K562 (cell line): ENCODE measurements around the gene PNKD. TPM values are rescaled to one million over a fixed set of nuclear protein-coding genes. Genes with fewer than 3 reads are reported as not detected.

Experiments used
- CBX5 ChIP-seq: IDR thresholded peaks from 2 replicates; pipeline ENCODE4 v1.6.1; 2014; ENCODE audit warnings: low read depth, borderline replicate concordance
- DMBX1 ChIP-seq: fragments of 250-450 bp; sonication (Bioruptor Pico); IDR thresholded peaks from 2 replicates; pipeline ENCODE4 v1.8.0; 2022; ENCODE audit warnings: inconsistent platforms, mild to moderate bottlenecking, moderate library complexity, borderline replicate concordance
- DNMT1 ChIP-seq: fragments of 450-650 bp; IDR thresholded peaks from 2 replicates; pipeline ENCODE4 v1.6.1; 2016; ENCODE audit warnings: antibody characterized with exemption, mild to moderate bottlenecking
- ELF2 ChIP-seq: fragments of 250-450 bp; sonication (Bioruptor Pico); IDR thresholded peaks from 2 replicates; pipeline ENCODE4 v1.5.0; 2021; ENCODE audit warnings: mild to moderate bottlenecking
- JUNB ChIP-seq: fragments of 450-650 bp; formaldehyde crosslinking; conservative IDR thresholded peaks from 2 replicates; pipeline ENCODE4 v1.4.0; 2020; ENCODE audit warnings: mild to moderate bottlenecking
- MIER1 ChIP-seq: fragments of 450-650 bp; IDR thresholded peaks from 2 replicates; pipeline ENCODE4 v1.6.1; 2016; ENCODE audit warnings: antibody characterized with exemption, mild to moderate bottlenecking, low read depth
- RBM22 ChIP-seq: fragments of 200-400 bp; formaldehyde crosslinking; IDR thresholded peaks from 2 replicates; pipeline ENCODE4 v1.6.1; 2018; ENCODE audit warnings: low read length, low read depth; ENCODE audit not compliant: poor library complexity, severe bottlenecking
- RCOR1 ChIP-seq, 2 experiments: IDR thresholded peaks; 2 replicates each; pipeline ENCODE4 v1.6.1; 2012; ENCODE audit warnings: low read depth in 2 of 2, low read length in 2 of 2, borderline replicate concordance in 1 of 2, improper control_type of control experiment in 1 of 2
- RFX5 ChIP-seq: IDR thresholded peaks from 2 replicates; pipeline ENCODE4 v1.6.1; 2011; ENCODE audit warnings: low read depth, mild to moderate bottlenecking, improper control_type of control experiment, low read length
- TEAD4 ChIP-seq, 2 experiments: sonication (generic) in 1 of 2; formaldehyde crosslinking in 1 of 2; IDR thresholded peaks; 2 replicates each; pipeline versions ENCODE4 v1.6.1 to v1.8.0; 2012 to 2022; ENCODE audit warnings: borderline replicate concordance in 1 of 2, inconsistent platforms in 1 of 2, low read length in 1 of 2, mild to moderate bottlenecking in 1 of 2, missing genetic modification reagents in 1 of 2
- ZFP30 ChIP-seq: fragments of 250-450 bp; sonication (Bioruptor Pico); IDR thresholded peaks from 2 replicates; pipeline ENCODE4 v1.8.0; 2022; ENCODE audit warnings: moderate library complexity, mild to moderate bottlenecking, inconsistent platforms, borderline replicate concordance
- ZNF217 ChIP-seq: sonication (generic); formaldehyde crosslinking; IDR thresholded peaks from 2 replicates; pipeline ENCODE4 v1.8.0; 2022; ENCODE audit warnings: mild to moderate bottlenecking, missing genetic modification reagents
- ZNF253 ChIP-seq: fragments of 250-450 bp; sonication (Bioruptor Pico); conservative IDR thresholded peaks from 2 replicates; pipeline ENCODE4 v1.6.1; 2021; ENCODE audit warnings: mild to moderate bottlenecking
- ZNF324 ChIP-seq: fragments of 250-450 bp; sonication (Bioruptor Pico); IDR thresholded peaks from 2 replicates; pipeline ENCODE4 v1.4.0; 2020; ENCODE audit warnings: mild to moderate bottlenecking
- ZNF75A ChIP-seq: fragments of 450-650 bp; formaldehyde crosslinking; IDR thresholded peaks from 2 replicates; pipeline ENCODE4 v1.4.0; 2020; ENCODE audit warnings: mild to moderate bottlenecking
- ZZZ3 ChIP-seq: fragments of 450-650 bp; IDR thresholded peaks from 2 replicates; pipeline ENCODE4 v1.6.1; 2016; ENCODE audit warnings: antibody characterized with exemption, mild to moderate bottlenecking, moderate library complexity
- polyA plus RNA-seq, 8 experiments: library from polyadenylated mRNA; depleted of rRNA in 4 of 8; stranded (reverse) in 5 of 8; unstranded in 3 of 8; fragments of >200 nt; fragmentation: Nextera tagmentation in 2 of 8; fragmentation: Illumina TruSeq in 1 of 8; extraction: Ambion mirVana in 2 of 8; extraction: Trizol in 1 of 8; gene quantifications; 2 replicates each; pipeline versions ENCODE4 v1.2.1 to v1.2.3, GENCODE V29; 2011 to 2014; ENCODE audit warnings: inconsistent platforms in 1 of 8, missing spikeins in 1 of 8
- total RNA-seq, 7 experiments: library from RNA; depleted of rRNA in 6 of 7; stranded (reverse); fragments of >200 nt in 6 of 7; fragmentation: Illumina TruSeq in 2 of 7; extraction: Trizol in 2 of 7; gene quantifications; 2 replicates each; pipeline versions ENCODE4 v1.2.1 to v1.2.3, GENCODE V29; 2011 to 2021; ENCODE audit warnings: low replicate concordance in 1 of 7
- TF ChIP-seq, protein P1 (sequence below): fragments of 450-650 bp; formaldehyde crosslinking; IDR thresholded peaks from 2 replicates; pipeline ENCODE4 v1.4.0; 2020; ENCODE audit warnings: mild to moderate bottlenecking, moderate library complexity
- TF ChIP-seq, protein P2 (sequence below): fragments of 250-450 bp; sonication (Bioruptor Pico); IDR thresholded peaks from 2 replicates; pipeline ENCODE4 v1.5.0; 2021
- TF ChIP-seq, protein P3 (sequence below): IDR thresholded peaks from 2 replicates; pipeline ENCODE4 v1.6.1; 2011; ENCODE audit not compliant: insufficient read length; ENCODE audit errors: extremely low read depth
- TF ChIP-seq, protein P4 (sequence below): fragments of 450-650 bp; conservative IDR thresholded peaks from 2 replicates; pipeline ENCODE4 v1.6.1; 2016; ENCODE audit warnings: missing genetic modification characterization, low read depth, mild to moderate bottlenecking, missing compliant biosample characterization, moderate library complexity
- TF ChIP-seq, protein P5 (sequence below): fragments of 250-450 bp; sonication (Bioruptor Pico); IDR thresholded peaks from 2 replicates; pipeline ENCODE4 v1.8.0; 2022; ENCODE audit warnings: moderate library complexity, mild to moderate bottlenecking, inconsistent platforms

The PNKD gene
- total and polyA plus RNA-seq, 9 of the 15 experiments (the other 6 are each of a cell fraction or from before 2014, with no cell fraction given): 26.0 to 105 (median 60.1) TPM

DNA sequence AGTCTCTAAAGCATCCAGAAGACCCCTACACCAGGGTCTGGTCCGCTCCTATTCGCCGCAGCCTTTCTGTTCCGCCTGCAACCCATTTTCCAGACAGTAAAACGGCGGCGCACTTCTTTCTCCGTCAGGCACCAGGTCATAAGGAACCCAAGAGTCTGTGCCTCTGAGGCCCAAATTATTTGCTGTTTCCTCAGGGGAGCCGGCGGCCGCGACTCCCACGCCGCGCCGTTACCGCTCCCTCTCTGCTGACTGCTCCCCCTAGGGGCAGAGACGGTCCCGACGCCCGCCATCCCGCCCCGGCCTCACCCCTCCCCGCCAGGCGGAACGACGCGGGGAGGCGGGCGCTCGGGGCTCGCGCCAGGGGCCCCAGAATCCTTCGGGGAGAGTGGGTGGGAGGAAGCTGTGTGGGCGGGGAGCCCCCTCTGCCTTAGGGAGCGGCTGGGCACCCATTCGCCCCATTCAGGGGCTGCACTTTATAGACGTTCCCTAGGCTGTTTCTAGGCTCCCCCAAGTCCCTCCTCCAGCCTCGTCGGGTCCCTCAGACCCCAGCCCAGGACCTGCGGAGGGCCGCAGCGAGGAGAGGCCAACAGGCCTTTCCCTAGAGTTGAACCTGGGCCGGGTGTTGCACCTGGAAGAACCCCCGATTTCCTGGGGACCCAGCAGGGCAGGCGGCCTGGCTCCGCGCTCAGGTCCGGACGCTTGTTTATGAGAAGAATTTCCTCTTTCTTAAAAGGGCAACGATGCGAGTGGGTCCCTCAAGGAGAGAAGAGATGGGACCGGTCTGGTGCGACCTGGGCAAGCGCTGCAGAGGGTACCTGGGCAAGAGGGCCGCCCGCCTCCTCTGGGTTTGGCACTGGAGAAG lies 125.7 kb downstream of the PNKD start (continued):
- TF ChIP-seq, protein P1, sequence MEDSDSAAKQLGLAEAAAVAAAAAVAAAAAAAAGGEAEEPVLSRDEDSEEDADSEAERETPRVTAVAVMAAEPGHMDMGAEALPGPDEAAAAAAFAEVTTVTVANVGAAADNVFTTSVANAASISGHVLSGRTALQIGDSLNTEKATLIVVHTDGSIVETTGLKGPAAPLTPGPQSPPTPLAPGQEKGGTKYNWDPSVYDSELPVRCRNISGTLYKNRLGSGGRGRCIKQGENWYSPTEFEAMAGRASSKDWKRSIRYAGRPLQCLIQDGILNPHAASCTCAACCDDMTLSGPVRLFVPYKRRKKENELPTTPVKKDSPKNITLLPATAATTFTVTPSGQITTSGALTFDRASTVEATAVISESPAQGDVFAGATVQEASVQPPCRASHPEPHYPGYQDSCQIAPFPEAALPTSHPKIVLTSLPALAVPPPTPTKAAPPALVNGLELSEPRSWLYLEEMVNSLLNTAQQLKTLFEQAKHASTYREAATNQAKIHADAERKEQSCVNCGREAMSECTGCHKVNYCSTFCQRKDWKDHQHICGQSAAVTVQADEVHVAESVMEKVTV (CRISPR knock-in tag): peak; percentile 54
- TF ChIP-seq, protein P2, sequence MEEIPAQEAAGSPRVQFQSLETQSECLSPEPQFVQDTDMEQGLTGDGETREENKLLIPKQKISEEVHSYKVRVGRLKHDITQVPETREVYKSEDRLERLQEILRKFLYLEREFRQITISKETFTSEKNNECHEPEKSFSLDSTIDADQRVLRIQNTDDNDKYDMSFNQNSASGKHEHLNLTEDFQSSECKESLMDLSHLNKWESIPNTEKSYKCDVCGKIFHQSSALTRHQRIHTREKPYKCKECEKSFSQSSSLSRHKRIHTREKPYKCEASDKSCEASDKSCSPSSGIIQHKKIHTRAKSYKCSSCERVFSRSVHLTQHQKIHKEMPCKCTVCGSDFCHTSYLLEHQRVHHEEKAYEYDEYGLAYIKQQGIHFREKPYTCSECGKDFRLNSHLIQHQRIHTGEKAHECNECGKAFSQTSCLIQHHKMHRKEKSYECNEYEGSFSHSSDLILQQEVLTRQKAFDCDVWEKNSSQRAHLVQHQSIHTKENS (CRISPR knock-in tag): no peak
- no peak for TF ChIP-seq JUNB (CRISPR knock-in tag)
- 0 out of 2 replicates have a peak, but pooled peaks have one; percentile 23 for TF ChIP-seq DMBX1 (CRISPR knock-in tag)
- peak; percentile 68 for TF ChIP-seq TEAD4 (IDR thresholded peaks at IDR 0.05; ENCODE audit: low read length)
- no peak for TF ChIP-seq TEAD4 (CRISPR knock-in tag; IDR thresholded peaks at IDR 0.05; ENCODE audit: borderline replicate concordance)
- TF ChIP-seq ELF2 (CRISPR knock-in tag): peak; percentile 69; the same call in 1 of the 2 replicates
- TF ChIP-seq RFX5: no peak
- TF ChIP-seq, protein P3, sequence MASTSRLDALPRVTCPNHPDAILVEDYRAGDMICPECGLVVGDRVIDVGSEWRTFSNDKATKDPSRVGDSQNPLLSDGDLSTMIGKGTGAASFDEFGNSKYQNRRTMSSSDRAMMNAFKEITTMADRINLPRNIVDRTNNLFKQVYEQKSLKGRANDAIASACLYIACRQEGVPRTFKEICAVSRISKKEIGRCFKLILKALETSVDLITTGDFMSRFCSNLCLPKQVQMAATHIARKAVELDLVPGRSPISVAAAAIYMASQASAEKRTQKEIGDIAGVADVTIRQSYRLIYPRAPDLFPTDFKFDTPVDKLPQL: no peak
- no peak for TF ChIP-seq RBM22
- TF ChIP-seq DNMT1: no peak
- TF ChIP-seq, protein P4, sequence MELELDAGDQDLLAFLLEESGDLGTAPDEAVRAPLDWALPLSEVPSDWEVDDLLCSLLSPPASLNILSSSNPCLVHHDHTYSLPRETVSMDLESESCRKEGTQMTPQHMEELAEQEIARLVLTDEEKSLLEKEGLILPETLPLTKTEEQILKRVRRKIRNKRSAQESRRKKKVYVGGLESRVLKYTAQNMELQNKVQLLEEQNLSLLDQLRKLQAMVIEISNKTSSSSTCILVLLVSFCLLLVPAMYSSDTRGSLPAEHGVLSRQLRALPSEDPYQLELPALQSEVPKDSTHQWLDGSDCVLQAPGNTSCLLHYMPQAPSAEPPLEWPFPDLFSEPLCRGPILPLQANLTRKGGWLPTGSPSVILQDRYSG (tag): no peak
- no peak for TF ChIP-seq ZNF217
- peak; percentile 100 for TF ChIP-seq MIER1
- TF ChIP-seq, protein P5, sequence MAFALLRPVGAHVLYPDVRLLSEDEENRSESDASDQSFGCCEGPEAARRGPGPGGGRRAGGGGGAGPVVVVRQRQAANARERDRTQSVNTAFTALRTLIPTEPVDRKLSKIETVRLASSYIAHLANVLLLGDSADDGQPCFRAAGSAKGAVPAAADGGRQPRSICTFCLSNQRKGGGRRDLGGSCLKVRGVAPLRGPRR (CRISPR knock-in tag): no peak
- TF ChIP-seq ZNF253: no peak
- TF ChIP-seq ZNF324: no peak
- TF ChIP-seq ZNF75A (CRISPR knock-in tag): no peak
- peak in 1 of 2 experiments; percentile 32; a peak in 1 of 4 replicates for TF ChIP-seq RCOR1 (IDR thresholded peaks at IDR 0.05; ENCODE audit: borderline replicate concordance in 1 of 2, low read depth in 2 of 2, low read length in 2 of 2)
- TF ChIP-seq CBX5: no peak
- no peak for TF ChIP-seq ZFP30 (CRISPR knock-in tag)
- TF ChIP-seq ZZZ3: no peak
